CD4-positive, alpha-beta T cell (primary cell): ENCODE results near the gene MX2. TPM values are rescaled to one million over a fixed set of nuclear protein-coding genes. Genes with fewer than 3 reads are reported as not detected.

ENCODE experiments used
- ATAC-seq: fragments of 200-7000 bp; cut with Tn5 transposase; one replicate; pipeline ENCODE4 v1.10.0; 2022; ENCODE audit warnings: mild to moderate bottlenecking; ENCODE audit not compliant: poor library complexity
- CTCF ChIA-PET: fragments of 350-600 bp; sonication (Branson Sonifier 250); formaldehyde crosslinking; loops from one replicate; lab custom pipeline; 2021; ENCODE audit warnings: antibody characterized with exemption, inconsistent platforms; lab: Charles Lee
- POLR2A ChIA-PET: fragments of 350-600 bp; sonication (Branson Sonifier 250); formaldehyde crosslinking; loops from one replicate; lab custom pipeline; 2021; ENCODE audit warnings: antibody characterized with exemption, inconsistent platforms; lab: Charles Lee
- DNase-seq, 14 experiments: peaks; one replicate each; pipeline ENCODE4 v3.0.0-alpha.2; 2013 to 2020; ENCODE audit warnings: mixed read lengths in 2 of 14
- H3K27ac ChIP-seq, 2 donors: one replicate each; pipeline versions ENCODE4 v1.5.1 to v1.7.0; 2013; ENCODE audit warnings: low read length in 2 of 2, low read depth in 1 of 2, mild to moderate bottlenecking in 1 of 2
- H3K27me3 ChIP-seq, 2 experiments: 1 replicate in 1 of 2; 2 replicates in 1 of 2; pipeline versions ENCODE4 v1.6.1 to v1.7.0; 2013; ENCODE audit warnings: low read length in 2 of 2, control low read depth in 1 of 2, mild to moderate bottlenecking in 1 of 2, moderate library complexity in 1 of 2; ENCODE audit not compliant: insufficient read depth in 2 of 2, control insufficient read depth in 1 of 2
- H3K36me3 ChIP-seq: one replicate; pipeline ENCODE4 v1.6.1; 2013; ENCODE audit warnings: low read length, control low read depth; ENCODE audit not compliant: insufficient read depth
- H3K4me1 ChIP-seq: one replicate; pipeline ENCODE4 v1.6.1; 2013; ENCODE audit warnings: low read length, control low read depth; ENCODE audit not compliant: insufficient read depth
- H3K4me3 ChIP-seq: one replicate; pipeline ENCODE4 v1.5.1; 2013; ENCODE audit warnings: mild to moderate bottlenecking, low read length, moderate library complexity
- H3K9me3 ChIP-seq, 2 experiments: 1 replicate in 1 of 2; 2 replicates in 1 of 2; pipeline versions ENCODE4 v1.6.1 to v1.7.0; 2013; ENCODE audit warnings: low read length in 2 of 2, mild to moderate bottlenecking in 2 of 2, control low read depth in 1 of 2, moderate library complexity in 1 of 2; ENCODE audit not compliant: control insufficient read depth in 1 of 2, insufficient read depth in 1 of 2
- H3K27ac Mint-ChIP-seq: one replicate; pipeline ENCODE4 v1.8.0; 2020; ENCODE audit warnings: mixed read lengths
- H3K27me3 Mint-ChIP-seq: one replicate; pipeline ENCODE4 v1.8.0; 2021; ENCODE audit warnings: mixed read lengths
- H3K36me3 Mint-ChIP-seq: one replicate; pipeline ENCODE4 v1.8.0; 2021; ENCODE audit warnings: low read depth, mixed read lengths
- H3K4me1 Mint-ChIP-seq: one replicate; pipeline ENCODE4 v1.8.0; 2021; ENCODE audit warnings: low read depth, mixed read lengths
- H3K4me3 Mint-ChIP-seq: one replicate; pipeline ENCODE4 v1.8.0; 2020; ENCODE audit warnings: mild to moderate bottlenecking, mixed read lengths
- H3K9me3 Mint-ChIP-seq: one replicate; pipeline ENCODE4 v1.8.0; 2020; ENCODE audit warnings: mixed read lengths
- CTCF ChIP-seq: fragments of 200-600 bp; IDR thresholded peaks from one replicate; pipeline ENCODE4 v1.8.0; 2022; ENCODE audit warnings: antibody characterized with exemption, mild to moderate bottlenecking
- intact Hi-C, 2 experiments: fragments of 100-400 bp; cut with DNase I in 1 of 2; cut with micrococcal nuclease in 1 of 2; formaldehyde crosslinking; loops; one replicate each; pipeline versions ENCODE4 v1.15.1 to v1.9.0; 2023 to 2025; cut with DNase I, micrococcal nuclease
- total RNA-seq, 174 experiments: library from RNA in 2 of 174; stranded (reverse) in 2 of 174; gene quantifications; one replicate each; pipeline ENCODE4 v1.2.3 and lab custom pipeline; 2021 to 2026

MX2 gene
- total RNA-seq, 2 experiments from 2014 or later: 77.8 to 87.1 TPM

GRCh38 chr21:41425954-41426675 is 64.3 kb downstream of the MX2 start, which contains the start of gene MX1:
MX1 (plus strand) TSS chr21:41426239; CDS start chr21:41432071, 5,832 bp downstream.
- Mint-ChIP-seq H3K4me1 (peaks cover 70% of the 10 kb centered on the region), H3K27ac (peak within 1 kb of the TSS; percentile 95), H3K4me3 (peak within 1 kb of the TSS; percentile 99), H3K9me3 (no peaks in the 10 kb centered on the region), H3K36me3 (peaks cover 43% of the 10 kb centered on the region), H3K27me3 (no peaks in the 10 kb centered on the region)
- peak; percentile 98 for ATAC-seq
- Histone ChIP-seq H3K4me1 (peaks cover 28% of the 10 kb centered on the region), H3K36me3 (peaks cover 25% of the 10 kb centered on the region), H3K4me3 (peak within 1 kb of the TSS; percentile 96), H3K27me3 (no peaks in the 10 kb centered on the region), H3K9me3 (no peaks in the 10 kb centered on the region), H3K27ac (peak within 1 kb of the TSS; percentile 30 to 62)
- CTCF ChIA-PET: interaction anchor here (4.7 kb wide), 1 partner anchor 143 kb away, joined by 16 read pairs; no protein-coding TSS in a partner anchor
- no peak for TF ChIP-seq CTCF
- POLR2A ChIA-PET: interaction anchor here (0.6 to 6.1 kb wide), 16 partner anchors 9 to 143 kb away, joined by 3 to 87 read pairs (median 4); partner anchors contain the start of gene MX2
- intact Hi-C loops: loop anchor here in 1 of 2 experiments (2.0 kb wide), 1 partner anchor 63 kb away; the partner anchor contains the start of gene MX2
- DNase-seq: peak; percentile 84 to 99 (median 89)

GRCh38 chr21:41426676-41427404 is 65.0 kb downstream of the MX2 start:
- CTCF ChIA-PET: interaction anchor here (4.7 kb wide), 1 partner anchor 144 kb away, joined by 16 read pairs; no protein-coding TSS in a partner anchor
- Histone ChIP-seq H3K9me3 (no peaks in the 10 kb centered on the region), H3K27ac (peak overlapping the region; percentile 13 to 62), H3K36me3 (peaks cover 30% of the 10 kb centered on the region), H3K27me3 (no peaks in the 10 kb centered on the region), H3K4me1 (peaks cover 28% of the 10 kb centered on the region), H3K4me3 (peak overlapping the region; percentile 96)
- no peaks in the 10 kb centered on the region for H3K9me3 Mint-ChIP-seq
- peaks cover 66% of the 10 kb centered on the region for H3K4me1 Mint-ChIP-seq
- intact Hi-C loops: loop anchor here in 1 of 2 experiments (2.0 kb wide), 1 partner anchor 64 kb away; the partner anchor contains the start of gene MX2
- no peak for TF ChIP-seq CTCF
- ATAC-seq (no peak), DNase-seq (peak in 4 of 14 experiments; percentile 5 to 61 (median 29))
- peak overlapping the region; percentile 95 for H3K27ac Mint-ChIP-seq
- POLR2A ChIA-PET: interaction anchor here (0.7 to 6.1 kb wide), 6 partner anchors 13 to 583 kb away, joined by 3 to 87 read pairs (median 6); partner anchors contain the start of genes MX2 and ZBTB21
- H3K27me3 Mint-ChIP-seq: no peaks in the 10 kb centered on the region
- peaks cover 50% of the 10 kb centered on the region for H3K36me3 Mint-ChIP-seq
- H3K4me3 Mint-ChIP-seq: peak overlapping the region; percentile 99

- Mint-ChIP-seq H3K27me3 (no peaks in the 10 kb centered on the region), H3K4me3 (peak overlapping the region; percentile 99), H3K4me1 (peaks cover 68% of the 10 kb centered on the region), H3K9me3 (no peaks in the 10 kb centered on the region), H3K36me3 (peaks cover 57% of the 10 kb centered on the region), H3K27ac (peak overlapping the region; percentile 95)
- TF ChIP-seq CTCF: no peak
- Histone ChIP-seq H3K9me3 (no peaks in the 10 kb centered on the region), H3K4me1 (peaks cover 28% of the 10 kb centered on the region), H3K36me3 (peaks cover 37% of the 10 kb centered on the region), H3K4me3 (peak overlapping the region; percentile 96), H3K27me3 (no peaks in the 10 kb centered on the region), H3K27ac (no peak overlapping the region)
- intact Hi-C loops: loop anchor here in 1 of 2 experiments (2.0 kb wide), 1 partner anchor 65 kb away; the partner anchor contains the start of gene MX2
- DNase-seq (peak in 1 of 14 experiments; percentile 28), ATAC-seq (no peak)
- ChIA-PET POLR2A (interaction anchor here (1.2 to 6.1 kb wide), 4 partner anchors 12 to 66 kb away, joined by 3 to 87 read pairs (median 40); partner anchors contain the start of gene MX2), CTCF (interaction anchor here (4.7 kb wide), 1 partner anchor 144 kb away, joined by 16 read pairs; no protein-coding TSS in a partner anchor)
Measured at GRCh38 chr21:41427556-41427955, 65.7 kb downstream of the MX2 start.
